DMS153 (cell line): ENCODE results near the gene POLR1A.

Source experiments
- DNase-seq: peaks from one replicate; lab custom pipeline; 2025; lab: John Stamatoyannopoulos, UW

POLR1A gene

GRCh38 chr2:86021396-86022378 is 84.0 kb downstream of the POLR1A start:
- no peak for DNase-seq

DNA sequence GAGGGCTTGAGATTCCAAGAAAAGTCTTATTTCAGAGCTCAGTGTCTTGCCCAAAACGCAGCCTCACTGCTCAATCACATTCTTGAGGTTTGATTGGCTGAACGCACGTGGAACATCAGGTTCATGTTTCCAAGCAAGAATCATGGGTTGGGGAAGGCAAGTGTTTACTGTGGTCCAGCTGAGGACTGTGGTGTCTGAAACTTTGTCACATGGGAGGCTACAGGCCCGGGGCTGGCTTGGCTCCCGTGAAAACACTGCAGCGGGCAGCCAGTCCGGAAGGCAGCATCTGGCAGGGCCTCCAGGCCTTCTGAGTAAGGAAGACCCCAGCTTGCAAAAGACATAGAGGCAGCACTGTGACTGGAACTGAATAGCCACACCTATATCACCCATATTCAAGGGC is 84.7 kb downstream of the POLR1A start:
- DNase-seq: no peak

- no peak for DNase-seq
Observed at GRCh38 chr2:86019121-86019520, 86.6 kb downstream of the POLR1A start.

- no peak for DNase-seq
Observed at GRCh38 chr2:86017901-86018896, 87.5 kb downstream of the POLR1A start.

GRCh38 chr2:86016581-86016980 is 89.1 kb downstream of the POLR1A start:
- no peak for DNase-seq

GRCh38 chr2:86015699-86016098 is 90.0 kb downstream of the POLR1A start:
- DNase-seq: no peak

DNA sequence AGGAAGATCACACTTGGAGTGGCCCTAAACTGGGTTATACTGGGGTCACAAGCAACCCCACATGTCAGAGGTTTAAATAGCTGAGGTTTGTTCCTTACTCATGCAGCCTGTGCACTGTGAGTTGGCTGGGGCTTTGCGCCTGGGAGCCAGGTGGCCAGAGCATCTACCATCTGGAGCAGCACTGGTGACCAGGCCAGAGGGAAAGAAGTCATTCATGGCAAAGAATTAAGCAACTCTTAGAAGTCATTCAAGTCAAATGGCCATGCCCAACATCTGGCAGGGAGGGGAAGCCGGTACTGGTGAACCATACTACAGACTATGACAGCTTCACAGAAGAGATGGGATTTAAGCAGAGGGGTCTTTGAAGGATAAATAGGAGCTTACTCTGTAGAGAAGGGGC is 90.7 kb downstream of the POLR1A start:
- no peak for DNase-seq

DNA sequence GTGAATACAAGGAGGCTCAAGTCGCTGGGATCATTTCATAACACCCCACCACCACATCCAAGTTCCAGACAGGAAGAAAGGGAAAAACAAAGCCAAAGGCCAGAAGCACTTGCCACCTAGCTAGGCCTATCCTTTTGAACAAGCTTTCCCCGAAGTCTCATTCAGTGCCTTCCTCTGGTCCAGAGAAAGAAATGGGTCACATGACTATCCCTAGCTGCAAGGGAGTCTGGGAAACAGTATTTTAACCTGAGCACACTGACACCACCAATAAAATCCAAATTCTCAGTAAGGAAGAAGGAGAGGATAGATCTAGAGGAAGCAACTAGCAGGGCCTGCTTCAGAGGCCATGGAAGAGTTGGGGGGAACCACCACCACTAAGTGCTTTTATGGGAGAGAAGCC is 91.2 kb downstream of the POLR1A start:
- DNase-seq: no peak

- no peak for DNase-seq
Observed at GRCh38 chr2:86012007-86012712, 93.5 kb downstream of the POLR1A start.

GRCh38 chr2:86011449-86011941 is 94.2 kb downstream of the POLR1A start:
- no peak for DNase-seq

GRCh38 chr2:86010083-86010482 is 95.6 kb downstream of the POLR1A start:
- no peak for DNase-seq

DNA sequence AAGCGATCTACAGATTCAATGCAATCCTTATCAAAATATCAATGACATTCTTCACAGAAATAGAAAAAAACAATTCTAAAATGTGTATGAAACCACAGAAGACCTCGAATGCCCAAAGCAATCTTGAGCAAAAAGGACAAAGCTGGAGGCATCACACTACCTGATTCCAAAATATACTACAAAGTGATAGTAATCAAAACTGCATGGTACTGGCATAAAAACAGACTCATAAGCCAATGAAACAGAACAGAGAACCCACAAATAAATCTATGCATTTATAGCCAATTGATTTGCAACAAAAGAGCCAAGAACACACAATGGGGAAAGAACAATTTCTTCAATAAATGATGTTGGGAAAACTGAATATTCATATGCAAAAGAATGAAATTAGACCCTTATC is 99.2 kb downstream of the POLR1A start:
- DNase-seq: no peak

DNA sequence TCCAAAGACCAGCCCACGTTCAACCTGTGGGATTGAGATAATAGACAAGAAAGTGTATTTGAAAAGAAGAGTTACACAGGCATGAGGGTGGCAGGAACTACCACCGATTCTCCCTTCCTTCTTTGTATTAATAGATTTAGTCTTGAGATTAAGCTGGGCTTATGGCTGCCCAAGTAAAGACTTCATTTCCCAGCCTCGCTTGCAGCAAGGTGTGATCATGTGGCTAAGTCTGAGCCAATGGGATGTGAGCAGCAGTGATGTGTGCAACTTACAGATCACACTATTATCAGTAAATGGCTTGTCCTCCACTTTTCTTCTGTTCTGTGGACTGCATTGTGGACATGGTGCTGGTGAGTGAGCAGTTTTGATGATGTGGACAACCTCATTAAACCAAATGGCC is 101.7 kb downstream of the POLR1A start:
- DNase-seq: no peak

- DNase-seq: no peak
Observed at GRCh38 chr2:86003104-86003503, 102.6 kb downstream of the POLR1A start.

DNA sequence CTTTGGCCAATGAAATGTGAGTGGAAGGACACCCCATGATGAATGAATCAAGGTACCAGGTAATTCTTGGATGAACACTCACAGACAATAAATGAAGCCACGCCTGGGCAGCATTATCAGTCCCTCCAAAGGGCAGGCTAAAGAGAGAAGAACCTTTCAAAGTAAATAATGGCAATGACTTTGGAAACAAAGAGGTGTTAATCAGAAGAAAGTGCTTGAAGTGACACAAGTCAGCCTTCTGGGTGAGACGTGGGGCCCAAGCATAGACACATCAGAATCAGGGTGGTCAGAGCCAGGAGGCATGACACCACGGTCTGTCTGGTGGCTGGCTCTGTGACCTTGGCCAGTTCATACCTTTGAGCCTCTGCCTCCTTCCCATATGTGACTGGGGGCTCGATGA is 103.3 kb downstream of the POLR1A start:
- DNase-seq: no peak

DNA sequence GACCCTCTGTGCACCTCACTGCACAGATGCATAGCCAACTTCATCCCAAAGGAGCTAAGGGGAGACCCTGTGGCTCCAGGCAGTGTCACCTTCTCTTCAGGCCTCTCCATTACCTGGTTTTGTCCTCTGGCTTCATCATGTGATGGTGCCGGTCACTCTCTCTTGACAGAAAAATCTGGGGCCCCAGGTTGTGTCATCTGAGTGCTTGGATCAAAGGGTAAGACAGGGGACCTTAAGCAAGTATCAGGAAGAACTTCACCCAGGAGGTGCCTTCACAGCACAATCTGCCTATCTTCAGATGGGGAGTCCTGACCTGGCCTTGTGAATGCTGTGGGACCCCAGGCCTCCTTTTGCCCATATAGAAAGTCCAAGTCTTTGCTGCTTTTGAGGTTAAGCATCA is 104.4 kb downstream of the POLR1A start:
- no peak for DNase-seq

DNA sequence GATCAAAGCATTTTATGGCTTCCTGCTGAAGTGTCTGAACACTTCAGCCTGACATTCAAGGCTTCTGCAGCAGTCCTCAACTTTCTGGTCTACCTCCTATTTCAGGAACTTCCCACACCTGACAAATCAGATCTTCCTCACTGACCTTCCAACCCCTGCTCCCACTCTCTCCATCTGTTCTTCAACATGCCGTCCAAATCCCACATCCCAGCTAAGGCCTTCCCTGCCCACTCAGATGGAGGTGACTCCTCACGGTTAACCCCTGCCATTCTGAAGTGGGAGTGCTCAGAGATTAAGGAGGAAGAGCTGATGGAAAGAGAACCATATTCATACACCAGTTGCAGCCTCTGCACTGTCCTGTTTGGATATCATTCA is 104.8 kb downstream of the POLR1A start:
- DNase-seq: no peak

DNA sequence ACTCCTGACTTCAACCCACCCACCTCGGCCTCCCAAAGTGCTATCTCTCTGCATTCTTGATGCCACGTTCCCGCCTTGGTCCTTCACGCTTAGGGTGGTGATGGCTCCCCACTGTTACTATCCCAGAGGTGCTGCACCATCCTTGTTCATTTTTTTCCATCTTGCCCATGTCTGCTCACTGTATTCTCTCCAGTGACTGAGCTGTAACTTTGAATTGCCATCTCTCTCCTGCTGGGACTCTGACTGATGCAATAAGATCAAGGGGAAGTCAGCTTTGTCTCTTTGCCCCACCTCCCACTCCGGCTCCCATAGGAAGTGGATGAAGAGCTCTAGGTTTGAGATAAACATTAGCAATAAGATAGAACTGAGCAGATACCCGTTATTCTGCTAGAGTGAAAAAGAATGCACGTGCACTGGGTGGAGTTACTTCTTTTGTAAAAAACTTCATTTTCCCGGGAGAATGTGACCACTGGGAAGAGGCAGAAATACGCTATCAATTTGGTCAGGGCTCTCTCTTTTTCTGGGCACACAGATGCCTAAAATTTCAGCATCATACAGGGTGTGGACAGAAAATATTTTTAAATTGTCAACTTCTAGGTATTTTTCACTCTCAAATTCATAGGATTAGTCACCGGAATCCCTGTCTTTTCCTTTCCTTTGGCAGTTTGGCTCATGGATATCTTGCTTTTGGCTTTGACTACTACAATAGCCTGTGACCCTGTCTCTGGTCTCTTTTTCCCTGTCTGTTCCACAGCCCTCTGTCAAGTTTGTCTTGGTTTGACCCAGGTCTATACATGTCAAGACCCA is 105.4 kb downstream of the POLR1A start:
- DNase-seq: no peak

DNA sequence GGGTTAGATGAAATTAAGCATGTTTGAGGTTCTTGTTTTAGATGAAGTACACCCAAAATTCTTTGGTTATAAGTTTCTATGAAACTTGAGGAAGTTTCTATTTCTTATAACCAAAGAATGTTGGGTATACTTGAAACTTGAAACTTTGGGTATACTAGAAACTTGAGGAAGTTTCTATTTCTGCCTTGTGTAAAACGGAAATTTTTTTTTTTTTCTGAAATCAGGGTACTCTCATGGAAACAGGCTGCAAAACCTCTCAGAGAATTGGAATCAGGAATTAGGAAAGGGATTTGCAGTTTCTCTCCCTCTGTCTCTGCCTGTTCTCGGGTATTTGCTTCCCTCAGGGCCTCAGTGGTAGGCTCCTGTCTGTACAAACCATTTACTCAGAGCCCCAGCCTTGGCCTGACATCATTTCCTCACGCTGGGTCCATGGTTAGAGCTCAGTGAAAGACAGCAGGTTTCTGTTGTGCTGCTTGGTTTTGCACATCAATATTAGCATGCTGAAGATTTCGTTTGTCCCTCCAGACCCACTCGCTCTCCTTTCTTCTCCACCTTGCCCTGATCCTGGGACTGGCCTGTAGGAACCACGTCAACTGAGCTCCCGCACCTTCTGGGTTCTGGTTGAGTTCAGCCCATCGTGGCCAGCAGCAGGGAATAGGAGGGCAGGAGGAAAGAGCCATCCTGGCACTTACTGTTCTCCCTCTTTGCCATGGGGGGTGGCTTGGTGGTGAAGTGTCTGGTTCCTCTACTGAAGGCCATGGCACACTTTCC is 106.4 kb downstream of the POLR1A start:
- DNase-seq: no peak
